SU-DHL-6 (cell line): ENCODE data around the gene FSIP1.

Experiments
- H2AFZ ChIP-seq: fragments of 200-600 bp; sonication (generic); 2 replicates; pipeline ENCODE4 v1.6.1; 2014; ENCODE audit warnings: low read depth, mild to moderate bottlenecking, moderate library complexity, mixed read lengths, antibody characterized with exemption, low read length; ENCODE audit not compliant: severe bottlenecking
- H3F3A ChIP-seq: fragments of 200-600 bp; shearing (Covaris generic); 2 replicates; pipeline ENCODE4 v1.6.0; 2016; ENCODE audit warnings: antibody characterized with exemption, mild to moderate bottlenecking; ENCODE audit not compliant: insufficient read depth
- H3K27ac ChIP-seq: fragments of 200-600 bp; sonication (generic); 2 replicates; pipeline ENCODE4 v1.5.1; 2016; ENCODE audit warnings: low read depth, mild to moderate bottlenecking, low read length, moderate library complexity, mixed read lengths
- H3K27me3 ChIP-seq: fragments of 200-600 bp; sonication (generic), shearing (Covaris generic); 2 replicates; pipeline ENCODE4 v1.6.0; 2014; ENCODE audit warnings: mild to moderate bottlenecking, low read length
- H3K36me3 ChIP-seq: fragments of 200-600 bp; sonication (generic); 2 replicates; pipeline ENCODE4 v1.6.1; 2014; ENCODE audit warnings: mild to moderate bottlenecking, low read length, mixed read lengths
- H3K4me2 ChIP-seq: fragments of 300-600, 200-600 bp; shearing (Covaris generic), sonication (generic); 2 replicates; pipeline ENCODE4 v1.6.0; 2014; ENCODE audit warnings: low read length, low read depth, mild to moderate bottlenecking; ENCODE audit not compliant: poor library complexity, severe bottlenecking
- H3K4me3 ChIP-seq: fragments of 200-600 bp; sonication (generic); 2 replicates; pipeline ENCODE4 v1.5.1; 2014; ENCODE audit warnings: antibody characterized with exemption, low read length, mild to moderate bottlenecking, mixed read lengths; ENCODE audit not compliant: insufficient read depth, poor library complexity, severe bottlenecking
- H3K79me2 ChIP-seq: fragments of 200-600 bp; sonication (generic); 2 replicates; pipeline ENCODE4 v1.6.1; 2014; ENCODE audit warnings: mild to moderate bottlenecking, low read length, moderate library complexity; ENCODE audit not compliant: insufficient read depth
- H3K9ac ChIP-seq: fragments of 200-600 bp; sonication (generic); 2 replicates; pipeline ENCODE4 v1.7.0; 2014; ENCODE audit warnings: mild to moderate bottlenecking, low read length
- H3K9me2 ChIP-seq: fragments of 200-600 bp; sonication (generic); replicated peaks from 2 replicates; pipeline ENCODE4 v1.6.1; 2014; ENCODE audit warnings: low read length; ENCODE audit not compliant: insufficient read depth
- H3K9me3 ChIP-seq: fragments of 200-600 bp; sonication (generic); 2 replicates; pipeline ENCODE4 v1.6.1; 2014; ENCODE audit warnings: low read length, mixed read lengths; ENCODE audit not compliant: insufficient read depth
- H4K20me1 ChIP-seq: fragments of 200-600 bp; sonication (generic); 2 replicates; pipeline ENCODE4 v1.6.1; 2014; ENCODE audit warnings: low read depth, mild to moderate bottlenecking, antibody characterized with exemption, low read length, moderate library complexity, mixed read lengths
- EZH2phosphoT487 ChIP-seq: fragments of 200-600 bp; sonication (generic), shearing (Covaris generic); conservative IDR thresholded peaks from 2 replicates; pipeline ENCODE4 v1.6.1; 2018; ENCODE audit warnings: mild to moderate bottlenecking, antibody characterized with exemption, low read length, moderate library complexity, mixed read lengths
- TF ChIP-seq, protein P1 (sequence below): fragments of 200-600 bp; sonication (generic); IDR thresholded peaks from one replicate; pipeline ENCODE4 v1.5.1; 2017; ENCODE audit warnings: antibody characterized with exemption, mild to moderate bottlenecking, low read length, moderate library complexity; ENCODE audit not compliant: insufficient read depth, poor library complexity, severe bottlenecking

Gene FSIP1

GRCh38 chr15:39610665-39611064 lies 172.0 kb downstream of the FSIP1 start:
- Histone ChIP-seq H3K79me2 (no peaks in the 10 kb centered on the region), H3K27me3 (no peaks in the 10 kb centered on the region), H3K4me2 (no peak overlapping the region), H3K9ac (no peak overlapping the region), H3K27ac (no peak overlapping the region), H3K9me2 (no peaks in the 10 kb centered on the region), H4K20me1 (no peaks in the 10 kb centered on the region), H3F3A (no peaks in the 10 kb centered on the region), H3K36me3 (no peaks in the 10 kb centered on the region), H3K4me3 (no peak overlapping the region), H2AFZ (no peak overlapping the region), H3K9me3 (0 out of 2 replicates have a peak, but pooled peaks cover 4% of the 10 kb centered on the region)
- no peak for TF ChIP-seq EZH2phosphoT487
- TF ChIP-seq, protein P1, sequence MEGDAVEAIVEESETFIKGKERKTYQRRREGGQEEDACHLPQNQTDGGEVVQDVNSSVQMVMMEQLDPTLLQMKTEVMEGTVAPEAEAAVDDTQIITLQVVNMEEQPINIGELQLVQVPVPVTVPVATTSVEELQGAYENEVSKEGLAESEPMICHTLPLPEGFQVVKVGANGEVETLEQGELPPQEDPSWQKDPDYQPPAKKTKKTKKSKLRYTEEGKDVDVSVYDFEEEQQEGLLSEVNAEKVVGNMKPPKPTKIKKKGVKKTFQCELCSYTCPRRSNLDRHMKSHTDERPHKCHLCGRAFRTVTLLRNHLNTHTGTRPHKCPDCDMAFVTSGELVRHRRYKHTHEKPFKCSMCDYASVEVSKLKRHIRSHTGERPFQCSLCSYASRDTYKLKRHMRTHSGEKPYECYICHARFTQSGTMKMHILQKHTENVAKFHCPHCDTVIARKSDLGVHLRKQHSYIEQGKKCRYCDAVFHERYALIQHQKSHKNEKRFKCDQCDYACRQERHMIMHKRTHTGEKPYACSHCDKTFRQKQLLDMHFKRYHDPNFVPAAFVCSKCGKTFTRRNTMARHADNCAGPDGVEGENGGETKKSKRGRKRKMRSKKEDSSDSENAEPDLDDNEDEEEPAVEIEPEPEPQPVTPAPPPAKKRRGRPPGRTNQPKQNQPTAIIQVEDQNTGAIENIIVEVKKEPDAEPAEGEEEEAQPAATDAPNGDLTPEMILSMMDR, result no peak

- no peak overlapping the region for H3K4me3 ChIP-seq
- H2AFZ ChIP-seq, result no peak overlapping the region
- H3K79me2 ChIP-seq, result no peaks in the 10 kb centered on the region
- H3K36me3 ChIP-seq, result no peaks in the 10 kb centered on the region
- H4K20me1 ChIP-seq, result no peaks in the 10 kb centered on the region
- H3K9me2 ChIP-seq, result no peaks in the 10 kb centered on the region
- TF ChIP-seq EZH2phosphoT487, result no peak
- TF ChIP-seq, protein P1, result no peak
- no peak overlapping the region for H3K9ac ChIP-seq
- H3K27me3 ChIP-seq, result no peaks in the 10 kb centered on the region
- H3K27ac ChIP-seq, result no peak overlapping the region
- no peaks in the 10 kb centered on the region for H3F3A ChIP-seq
- no peak overlapping the region for H3K4me2 ChIP-seq
- 0 out of 2 replicates have a peak, but pooled peaks cover 4% of the 10 kb centered on the region for H3K9me3 ChIP-seq
These were observed 173.3 kb downstream of the FSIP1 start for GRCh38 chr15:39609166-39609916.

DNA sequence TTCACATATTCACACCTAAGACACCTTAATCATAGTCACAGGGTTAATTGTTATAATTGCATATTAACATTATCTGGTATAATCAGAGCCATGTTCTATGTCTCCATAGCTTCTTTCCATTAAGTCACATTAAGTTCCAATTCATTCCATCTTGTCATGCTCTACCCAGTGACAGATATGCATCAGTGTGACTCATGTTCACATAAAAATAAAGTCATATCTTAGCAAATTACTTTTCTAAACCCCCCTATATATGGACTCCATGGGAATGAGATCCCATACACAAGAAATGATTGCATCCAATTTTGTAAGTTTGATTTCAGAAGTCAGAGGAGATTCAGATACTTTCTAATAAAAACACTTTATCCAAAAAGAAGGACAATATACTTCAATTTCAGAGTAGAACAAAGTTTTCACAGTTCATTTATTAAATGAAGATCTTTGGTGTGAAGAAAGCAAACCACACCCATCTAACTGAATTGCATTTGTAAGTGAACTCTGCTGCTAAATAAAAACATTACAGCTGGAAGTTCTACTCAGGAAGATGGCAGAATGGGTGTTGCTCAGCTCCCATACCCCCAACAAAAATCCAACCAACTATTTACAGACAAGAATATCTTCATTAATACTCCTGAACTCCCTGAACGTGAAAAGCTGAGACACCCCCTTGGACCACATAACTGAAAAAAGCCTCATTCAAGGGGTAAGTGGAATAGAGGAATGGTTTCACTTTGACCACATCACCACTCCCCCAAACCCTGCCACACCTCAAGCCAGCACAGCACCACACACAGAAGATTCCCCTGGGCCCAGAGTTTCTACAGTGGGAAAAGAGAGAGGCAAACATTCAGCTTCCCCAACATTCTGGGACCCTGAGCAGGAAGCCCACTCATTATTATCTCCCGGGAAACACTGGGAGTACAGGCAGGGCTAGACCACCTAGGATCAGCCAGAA lies 174.2 kb downstream of the FSIP1 start:
- Histone ChIP-seq H3K9me2 (no peaks in the 10 kb centered on the region), H3K27me3 (no peaks in the 10 kb centered on the region), H4K20me1 (no peaks in the 10 kb centered on the region), H3K9me3 (0 out of 2 replicates have a peak, but pooled peaks cover 4% of the 10 kb centered on the region), H3K27ac (no peak overlapping the region), H3K4me2 (no peak overlapping the region), H3K79me2 (no peaks in the 10 kb centered on the region), H3K9ac (no peak overlapping the region), H3K36me3 (no peaks in the 10 kb centered on the region), H3F3A (no peaks in the 10 kb centered on the region), H3K4me3 (no peak overlapping the region), H2AFZ (no peak overlapping the region)
- TF ChIP-seq, protein P1, result no peak
- no peak for TF ChIP-seq EZH2phosphoT487
